CD4-positive, alpha-beta T cell treated with Interleukin-1 beta for 1 hour (primary cell): ENCODE results near the gene PCSK6.

Source experiments
- DNase-seq, 2 donors: peaks; one replicate each; pipeline ENCODE4 v3.0.0-alpha.2; 2020 to 2022

PCSK6 gene

GRCh38 chr15:101489599-101490407, at the start of gene PCSK6:
Gene PCSK6, minus strand, starts transcription at chr15:101489707. Its CDS starts 37 bp downstream, at chr15:101489670.
- DNase-seq: no peak

- DNase-seq: no peak
These were observed 49.5 kb upstream of the PCSK6 start for GRCh38 chr15:101538996-101539395.

- DNase-seq: no peak
These were observed 48.7 kb upstream of the PCSK6 start for GRCh38 chr15:101538177-101538576.

- DNase-seq: no peak
These were observed 48.1 kb upstream of the PCSK6 start for GRCh38 chr15:101537483-101538080.

- DNase-seq: no peak
These were observed 47.4 kb upstream of the PCSK6 start for GRCh38 chr15:101536875-101537405.

- no peak for DNase-seq
These were observed 46.8 kb upstream of the PCSK6 start for GRCh38 chr15:101536166-101536874.

- DNase-seq: no peak
These were observed 45.8 kb upstream of the PCSK6 start for GRCh38 chr15:101535170-101535902.

- no peak for DNase-seq
These were observed 45.0 kb upstream of the PCSK6 start for GRCh38 chr15:101534376-101534970.

- DNase-seq: no peak
These were observed 44.0 kb upstream of the PCSK6 start for GRCh38 chr15:101533371-101534140.

- DNase-seq: no peak
These were observed 43.4 kb upstream of the PCSK6 start for GRCh38 chr15:101532865-101533264.

- DNase-seq: no peak
These were observed 41.7 kb upstream of the PCSK6 start for GRCh38 chr15:101531170-101531569.

GRCh38 chr15:101530224-101530958, 40.9 kb upstream of the PCSK6 start:
- DNase-seq: no peak

- no peak for DNase-seq
These were observed 39.4 kb upstream of the PCSK6 start for GRCh38 chr15:101528917-101529299.

- DNase-seq: no peak
These were observed 38.8 kb upstream of the PCSK6 start for GRCh38 chr15:101528108-101528916.

GRCh38 chr15:101526890-101527289, 37.4 kb upstream of the PCSK6 start:
- DNase-seq: no peak

- DNase-seq: no peak
These were observed 36.9 kb upstream of the PCSK6 start for GRCh38 chr15:101526442-101526841.

- no peak for DNase-seq
These were observed 36.5 kb upstream of the PCSK6 start for GRCh38 chr15:101526021-101526420.

- no peak for DNase-seq
These were observed 35.7 kb upstream of the PCSK6 start for GRCh38 chr15:101525087-101525669.

- DNase-seq: no peak
These were observed 34.0 kb upstream of the PCSK6 start for GRCh38 chr15:101523560-101523940.
